Measurements from ENCODE around the gene RAD51B. TPM values are rescaled to one million over a fixed set of nuclear protein-coding genes. Genes with fewer than 3 reads are reported as not detected.

The RAD51B gene
- total RNA-seq, 1 experiment from 2014 or later = 29.9 TPM

- no peak for TF ChIP-seq EZH2 (IDR thresholded peaks at IDR 0.05; ENCODE audit: low read depth)
- no peak for TF ChIP-seq CTCF (conservative IDR thresholded peaks at IDR 0.05)
- no peak for DNase-seq
- Histone ChIP-seq H3K9me2 (ENCODE audit: insufficient read depth) (no peaks in the 10 kb centered on the region), H3K27ac (no peak overlapping the region), H3K4me1 (replicated peaks; ENCODE audit: insufficient read depth) (peaks cover 8% of the 10 kb centered on the region; the same call in 1 of the 2 replicates), H3K4me2 (no peak overlapping the region), H4K20me1 (ENCODE audit: insufficient read depth) (no peaks in the 10 kb centered on the region), H3F3A (ENCODE audit: insufficient read depth, low read depth) (no peaks in the 10 kb centered on the region), H2AFZ (no peak overlapping the region), H3K79me2 (ENCODE audit: low read depth) (no peaks in the 10 kb centered on the region), H3K27me3 (ENCODE audit: insufficient read depth, low read depth) (no peaks in the 10 kb centered on the region), H3K4me3 (no peak overlapping the region), H3K36me3 (ENCODE audit: low read depth) (no peaks in the 10 kb centered on the region), H3K9me3 (ENCODE audit: insufficient read depth, low read depth) (no peaks in the 10 kb centered on the region; the same call in none of the 2 replicates)
- intact Hi-C loops (cut with micrococcal nuclease; ENCODE audit: unreplicated experiment) = no loop called here
- CTCF ChIA-PET = no interaction called here
- no TSS peak for BruUV-seq (replicated peaks)
- POLR2A ChIA-PET (ENCODE audit: unreplicated experiment) = no interaction called here
Observed at GRCh38 chr14:68241862-68242487, 422.4 kb downstream of the RAD51B start.

GRCh38 chr14:68243450-68244010 lies 424.0 kb downstream of the RAD51B start:
- BruUV-seq (replicated peaks) = no TSS peak

More at GRCh38 chr14:68243450-68244010, 424.0 kb downstream of the RAD51B start:
- ChIA-PET CTCF (no interaction called here), POLR2A (ENCODE audit: unreplicated experiment) (no interaction called here)
- H3K27ac ChIP-seq = no peak overlapping the region
- DNase-seq = no peak
- intact Hi-C loops (cut with micrococcal nuclease; ENCODE audit: unreplicated experiment) = no loop called here
- H2AFZ ChIP-seq = no peak overlapping the region
- no peaks in the 10 kb centered on the region; the same call in none of the 2 replicates for H3K9me3 ChIP-seq (ENCODE audit: insufficient read depth, low read depth)
- H4K20me1 ChIP-seq (ENCODE audit: insufficient read depth) = no peaks in the 10 kb centered on the region
- 0 out of 2 replicates have a peak, but pooled peaks cover 5% of the 10 kb centered on the region for H3F3A ChIP-seq (ENCODE audit: insufficient read depth, low read depth)
- H3K4me2 ChIP-seq = no peak overlapping the region
- H3K36me3 ChIP-seq (ENCODE audit: low read depth) = no peaks in the 10 kb centered on the region
- H3K9me2 ChIP-seq (ENCODE audit: insufficient read depth) = no peaks in the 10 kb centered on the region
- no peak overlapping the region for H3K4me3 ChIP-seq
- H3K27me3 ChIP-seq (ENCODE audit: insufficient read depth, low read depth) = no peaks in the 10 kb centered on the region
- TF ChIP-seq EZH2 (IDR thresholded peaks at IDR 0.05; ENCODE audit: low read depth) (no peak), CTCF (conservative IDR thresholded peaks at IDR 0.05) (no peak)
- H3K4me1 ChIP-seq (replicated peaks; ENCODE audit: insufficient read depth) = peaks cover 18% of the 10 kb centered on the region
- H3K79me2 ChIP-seq (ENCODE audit: low read depth) = no peaks in the 10 kb centered on the region
